ENCODE measurements around the gene STK11.
A peak's percentile ranks its signal among the peaks of the same experiment; 100 is the strongest.

The STK11 gene

DNA sequence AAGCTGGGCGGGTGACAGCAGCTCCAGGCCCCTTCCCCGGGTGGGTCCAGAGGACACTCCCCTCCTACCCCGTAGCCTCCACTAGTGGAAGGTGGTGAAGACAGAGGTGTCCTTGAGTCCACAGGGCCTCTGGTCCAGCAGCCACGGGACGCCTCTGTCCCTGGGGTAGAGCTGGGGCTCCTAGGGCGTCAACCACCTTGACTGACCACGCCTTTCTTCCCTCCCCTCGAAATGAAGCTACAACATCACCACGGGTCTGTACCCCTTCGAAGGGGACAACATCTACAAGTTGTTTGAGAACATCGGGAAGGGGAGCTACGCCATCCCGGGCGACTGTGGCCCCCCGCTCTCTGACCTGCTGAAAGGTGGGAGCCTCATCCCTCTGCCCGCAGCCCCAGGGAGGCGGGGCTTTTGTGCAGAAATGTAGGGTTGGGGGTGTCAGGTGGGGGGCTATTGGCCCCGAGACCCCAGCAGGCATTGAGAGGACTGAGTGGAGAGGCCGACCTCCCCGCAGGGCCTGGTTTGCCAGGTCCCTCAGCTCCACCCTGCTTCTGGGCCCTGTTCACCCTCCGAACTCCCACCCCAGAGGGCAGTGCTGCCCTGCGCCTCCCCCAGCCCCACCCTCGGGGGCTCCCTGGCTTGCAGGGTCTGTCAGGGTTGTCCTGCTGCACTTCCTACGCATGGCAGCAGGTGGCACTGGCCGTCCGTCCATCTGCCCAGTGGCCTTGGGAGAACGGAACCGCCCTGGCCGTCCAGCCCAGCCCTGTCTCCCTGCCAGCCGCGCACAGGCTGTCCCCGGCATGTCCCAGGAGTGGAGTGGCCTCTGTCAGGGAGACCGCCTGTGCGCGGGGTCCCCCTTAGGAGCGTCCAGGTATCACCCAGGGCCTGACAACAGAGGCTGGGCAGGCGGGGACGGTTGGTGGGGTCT lies 15.7 kb downstream of the STK11 start:
- TF ChIP-seq CTCF (IDR thresholded peaks at IDR 0.05; ENCODE audit: insufficient read depth, missing control alignments): peak; percentile 28
- DNase-seq (ENCODE audit: insufficient read length, low spot score) (no peak), FAIRE-seq (no peak)

- TF ChIP-seq CTCF (IDR thresholded peaks at IDR 0.05; ENCODE audit: insufficient read depth, missing control alignments): no peak
- no peak for DNase-seq (ENCODE audit: insufficient read length, low spot score)
- no peak for FAIRE-seq
These were observed 16.3 kb downstream of the STK11 start for GRCh38 chr19:1221904-1222255.

DNA sequence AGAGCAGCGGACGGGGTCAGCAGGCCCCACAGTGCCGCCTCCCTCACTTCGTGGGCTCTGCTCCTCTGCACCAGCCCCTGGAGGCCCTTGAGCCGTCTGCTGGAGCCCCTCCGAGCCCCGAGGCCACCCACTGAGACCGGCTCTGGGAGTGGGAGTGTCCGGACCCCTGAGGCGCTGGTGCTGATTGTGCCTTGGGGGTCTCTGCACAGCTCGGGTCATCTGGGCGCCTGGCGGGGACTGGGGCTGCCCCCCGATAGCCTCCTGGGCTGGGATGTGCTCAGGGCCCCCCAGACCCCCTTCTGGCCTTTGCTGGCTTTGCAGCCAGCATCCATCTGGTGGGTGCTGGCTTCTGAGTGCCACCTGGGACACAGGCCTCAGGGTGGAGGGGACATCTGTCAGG lies 16.8 kb downstream of the STK11 start:
- no peak for FAIRE-seq
- no peak for DNase-seq (ENCODE audit: insufficient read length, low spot score)
- no peak for TF ChIP-seq CTCF (IDR thresholded peaks at IDR 0.05; ENCODE audit: insufficient read depth, missing control alignments)

GRCh38 chr19:1223018-1223855 lies 17.7 kb downstream of the STK11 start:
- FAIRE-seq: no peak
- DNase-seq (ENCODE audit: insufficient read length, low spot score): peak; percentile 80

DNA sequence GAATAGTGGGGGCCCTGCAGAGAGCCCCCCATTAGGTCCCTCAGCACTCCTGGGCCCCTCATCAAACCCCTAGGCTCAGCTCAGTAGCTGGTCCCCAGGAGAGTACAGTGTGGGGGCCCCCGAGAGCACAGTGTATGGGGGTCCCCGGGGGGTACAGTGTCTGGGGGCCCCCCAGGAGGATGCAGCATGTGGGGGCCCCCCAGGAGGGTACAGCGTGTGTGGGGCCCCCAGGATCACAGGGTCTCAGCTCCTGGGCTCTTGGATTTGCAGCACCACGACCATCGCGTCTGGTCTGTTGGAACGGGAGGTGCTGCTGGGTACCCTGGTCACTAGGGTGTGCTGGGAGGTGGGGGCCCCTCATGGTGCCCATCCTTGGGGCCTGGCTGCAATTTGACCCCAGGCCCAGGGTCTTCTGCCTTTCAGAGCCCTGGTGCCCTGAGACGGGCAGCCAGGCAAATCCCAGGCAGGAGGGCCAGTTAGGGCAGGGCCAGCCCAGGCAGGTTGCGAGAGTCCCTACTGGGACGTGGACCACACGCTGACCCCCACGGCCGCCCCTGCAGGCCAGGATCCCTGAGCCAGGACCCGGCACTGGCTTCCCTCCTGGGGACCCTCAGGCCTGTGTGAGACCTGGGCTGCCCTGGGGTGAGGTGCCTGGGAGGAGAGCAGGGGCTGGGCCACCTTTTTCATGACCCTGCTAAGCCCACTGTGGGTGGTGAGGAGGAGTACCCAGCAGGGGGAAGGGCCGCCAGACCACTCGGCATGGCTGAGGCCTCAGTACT lies 18.7 kb downstream of the STK11 start:
- FAIRE-seq (no peak), DNase-seq (ENCODE audit: insufficient read length, low spot score) (no peak)
- no peak for TF ChIP-seq CTCF (IDR thresholded peaks at IDR 0.05; ENCODE audit: insufficient read depth, missing control alignments)

More at GRCh38 chr19:1223018-1223855, 17.7 kb downstream of the STK11 start:
- peak; percentile 48 for TF ChIP-seq CTCF (IDR thresholded peaks at IDR 0.05; ENCODE audit: insufficient read depth, missing control alignments)

DNA sequence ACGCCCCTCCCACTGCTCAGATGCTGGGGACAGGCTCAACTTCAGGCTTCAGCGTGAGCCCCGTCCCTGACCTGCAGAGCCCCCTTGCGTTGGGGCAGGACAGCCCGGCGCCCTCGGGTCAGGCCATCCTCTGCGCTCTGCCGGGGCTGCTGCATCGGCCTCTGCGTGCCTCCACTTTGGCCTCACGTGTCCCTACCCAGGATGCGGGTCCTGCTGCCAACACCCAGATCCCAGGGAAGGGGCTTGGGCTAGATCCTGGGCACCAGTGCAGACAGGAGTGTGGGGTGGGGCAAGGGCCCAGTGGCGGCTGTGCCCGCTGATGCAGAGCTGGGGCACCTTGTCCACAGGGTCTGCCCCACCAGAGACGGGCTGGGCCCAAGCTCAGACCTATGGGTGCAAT lies 19.3 kb downstream of the STK11 start:
- TF ChIP-seq CTCF (IDR thresholded peaks at IDR 0.05; ENCODE audit: insufficient read depth, missing control alignments): no peak
- DNase-seq (ENCODE audit: insufficient read length, low spot score) (no peak), FAIRE-seq (no peak)

Data from D721Med (cell line).